A673 (cell line): ENCODE data around the gene ENOX1.

Experiments used
- EZH2 ChIP-seq: fragments of 200-600 bp; sonication (generic); IDR thresholded peaks from 2 replicates; pipeline ENCODE4 v1.6.1; 2017; ENCODE audit warnings: borderline replicate concordance, low read depth, mild to moderate bottlenecking, mixed read lengths, antibody characterized with exemption, low read length; ENCODE audit not compliant: poor library complexity, severe bottlenecking
- TF ChIP-seq, protein P1 (sequence below): fragments of 300-800, 200-600 bp; sonication (generic); conservative IDR thresholded peaks from 2 replicates; pipeline ENCODE4 v1.5.1; 2017; ENCODE audit warnings: low read depth, mild to moderate bottlenecking, antibody characterized with exemption, low read length, moderate library complexity, mixed read lengths

DNA sequence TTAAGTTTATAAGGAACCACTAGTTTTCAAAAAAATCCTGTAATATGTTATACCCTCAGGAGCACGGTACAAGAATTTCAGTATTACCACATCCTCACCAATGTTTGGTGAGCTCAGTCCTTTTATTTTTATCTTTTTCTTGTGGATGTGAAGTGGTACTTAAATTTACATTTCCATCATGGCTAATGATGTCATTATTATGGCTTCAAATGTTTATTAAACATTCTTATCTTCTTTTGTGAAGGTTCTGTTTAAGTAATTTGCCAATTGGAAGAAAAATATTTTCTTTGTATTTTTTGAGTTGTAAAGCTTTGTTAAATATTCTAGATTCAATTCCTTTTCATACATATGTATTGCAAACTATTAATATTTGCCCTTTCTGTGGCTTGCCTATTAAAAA lies 291.0 kb downstream of the ENOX1 start:
- TF ChIP-seq, protein P1, sequence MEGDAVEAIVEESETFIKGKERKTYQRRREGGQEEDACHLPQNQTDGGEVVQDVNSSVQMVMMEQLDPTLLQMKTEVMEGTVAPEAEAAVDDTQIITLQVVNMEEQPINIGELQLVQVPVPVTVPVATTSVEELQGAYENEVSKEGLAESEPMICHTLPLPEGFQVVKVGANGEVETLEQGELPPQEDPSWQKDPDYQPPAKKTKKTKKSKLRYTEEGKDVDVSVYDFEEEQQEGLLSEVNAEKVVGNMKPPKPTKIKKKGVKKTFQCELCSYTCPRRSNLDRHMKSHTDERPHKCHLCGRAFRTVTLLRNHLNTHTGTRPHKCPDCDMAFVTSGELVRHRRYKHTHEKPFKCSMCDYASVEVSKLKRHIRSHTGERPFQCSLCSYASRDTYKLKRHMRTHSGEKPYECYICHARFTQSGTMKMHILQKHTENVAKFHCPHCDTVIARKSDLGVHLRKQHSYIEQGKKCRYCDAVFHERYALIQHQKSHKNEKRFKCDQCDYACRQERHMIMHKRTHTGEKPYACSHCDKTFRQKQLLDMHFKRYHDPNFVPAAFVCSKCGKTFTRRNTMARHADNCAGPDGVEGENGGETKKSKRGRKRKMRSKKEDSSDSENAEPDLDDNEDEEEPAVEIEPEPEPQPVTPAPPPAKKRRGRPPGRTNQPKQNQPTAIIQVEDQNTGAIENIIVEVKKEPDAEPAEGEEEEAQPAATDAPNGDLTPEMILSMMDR = no peak
- no peak for TF ChIP-seq EZH2
